Small intestine (tissue), 7 donors: ENCODE results near the gene EML4. TPM values are rescaled to one million over a fixed set of nuclear protein-coding genes. Genes with fewer than 3 reads are reported as not detected.
"Not testable (repeated sequence)": the region's sequence is repeated elsewhere in the genome, so short reads cannot be mapped to it uniquely, and the experiment has no call there.

Source experiments
- DNase-seq, 2 donors: peaks; one replicate each; pipeline versions ENCODE4 v3.0.0 to v3.0.0-alpha.2; 2013
- FAIRE-seq: peaks from 2 replicates; lab custom pipeline; 2012; peaks lifted over from hg19 to GRCh38; lab: Jason Lieb, UNC
- H3K27ac ChIP-seq, 3 donors: one replicate each; pipeline ENCODE4 v1.5.1; 2013; ENCODE audit warnings: low read length in 2 of 3, mild to moderate bottlenecking in 2 of 3, control low read depth in 1 of 3, inconsistent platforms in 1 of 3, low read depth in 1 of 3, moderate library complexity in 1 of 3
- H3K27me3 ChIP-seq, 3 donors: one replicate each; pipeline ENCODE4 v1.6.1; 2013; ENCODE audit warnings: low read length in 3 of 3, inconsistent platforms in 1 of 3; ENCODE audit not compliant: control insufficient read depth in 3 of 3, insufficient read depth in 3 of 3
- H3K36me3 ChIP-seq, 3 donors: one replicate each; pipeline ENCODE4 v1.6.1; 2013; ENCODE audit warnings: low read length in 3 of 3, inconsistent platforms in 1 of 3, low read depth in 1 of 3, mild to moderate bottlenecking in 1 of 3, moderate library complexity in 1 of 3; ENCODE audit not compliant: control insufficient read depth in 3 of 3, insufficient read depth in 2 of 3
- H3K4me1 ChIP-seq, 3 donors: one replicate each; pipeline ENCODE4 v1.6.1; 2013; ENCODE audit warnings: low read length in 2 of 3, inconsistent platforms in 1 of 3, low read depth in 1 of 3, mild to moderate bottlenecking in 1 of 3, moderate library complexity in 1 of 3; ENCODE audit not compliant: control insufficient read depth in 3 of 3, insufficient read depth in 2 of 3
- H3K4me3 ChIP-seq, 3 donors: one replicate each; pipeline ENCODE4 v1.5.1; 2013; ENCODE audit warnings: low read length in 3 of 3, control low read depth in 1 of 3, inconsistent platforms in 1 of 3, low read depth in 1 of 3, mild to moderate bottlenecking in 1 of 3, moderate library complexity in 1 of 3
- H3K9me3 ChIP-seq, 2 donors: one replicate each; pipeline ENCODE4 v1.6.1; 2013; ENCODE audit warnings: low read depth in 1 of 2, low read length in 1 of 2; ENCODE audit not compliant: control insufficient read depth in 2 of 2, insufficient read depth in 1 of 2
- WGBS, 3 donors: extraction: QIAGEN DNeasy Blood & Tissue Kit; methylation state at CpG; one replicate each; pipeline ENCODE4 v1.1.7; 2013; 5-methylcytosine and 5-hydroxymethylcytosine counted together
- polyA plus RNA-seq, 4 donors: library from polyadenylated mRNA; stranded (reverse) in 3 of 4; unstranded in 1 of 4; fragments of 200-250 nt in 3 of 4; fragments of 120-200 nt in 1 of 4; gene quantifications; one replicate each; pipeline versions ENCODE4 v1.2.1 to v1.2.3, GENCODE V29; 2013
- donor health status: healthy with polysubstance abuse.
- donor health status: control.
- donor health status: control.
- donor health status: Bipolar disorder and iron deficiency.
- donor health status: healthy.

EML4 gene
- polyA plus RNA-seq, 4 donors, result 30.0 to 132 (median 33.3) TPM

- WGBS, 3 donors, result 69 to 77% (median 75%) methylated on average over 7 of the region's 7 CpGs
- Histone ChIP-seq H3K27me3 (no peaks in the 10 kb centered on the region), H3K9me3 (no peaks in the 10 kb centered on the region), H3K36me3 (no peaks in the 10 kb centered on the region), H3K4me1 (peaks cover 0 to 12% (median 3%) of the 10 kb centered on the region in 3 donors), H3K4me3 (no peak overlapping the region), H3K27ac (no peak overlapping the region)
- DNase-seq (no peak), FAIRE-seq (no peak)
Observed at GRCh38 chr2:42376758-42377157, 207.6 kb downstream of the EML4 start.

DNA sequence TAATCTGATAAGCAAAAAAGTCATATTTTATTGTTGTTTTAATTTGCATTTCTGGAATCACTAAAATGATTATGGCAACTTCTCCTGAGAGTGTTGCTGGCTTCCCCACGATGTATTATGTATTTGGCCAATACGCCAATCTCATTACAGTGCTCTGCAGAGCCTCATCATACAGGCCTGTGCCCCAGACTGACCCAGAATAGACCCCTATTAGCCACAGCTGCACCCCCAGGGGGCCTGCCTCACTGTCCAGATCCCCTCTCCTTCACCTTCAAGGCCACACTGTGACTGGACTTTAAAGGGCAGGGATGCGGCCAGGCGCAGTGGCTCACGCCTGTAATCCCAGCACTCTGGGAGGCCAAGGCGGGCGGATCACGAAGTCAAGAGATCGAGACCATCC, 209.3 kb downstream of the EML4 start:
- H3K4me3 ChIP-seq, result no peak overlapping the region
- H3K9me3 ChIP-seq, result no peaks in the 10 kb centered on the region
- no peaks in the 10 kb centered on the region for H3K36me3 ChIP-seq
- FAIRE-seq, result no peak
- no peak for DNase-seq
- peaks cover 0 to 3% (median 0%) of the 10 kb centered on the region in 3 donors for H3K4me1 ChIP-seq
- H3K27ac ChIP-seq, result no peak overlapping the region
- no peaks in the 10 kb centered on the region for H3K27me3 ChIP-seq
- 96 to 97% (median 96%) methylated on average over 9 of the region's 9 CpGs for WGBS, 3 donors

- H3K27ac ChIP-seq, H3K27me3 ChIP-seq, FAIRE-seq, H3K4me3 ChIP-seq, H3K36me3 ChIP-seq, H3K4me1 ChIP-seq, H3K9me3 ChIP-seq: not testable (repeated sequence)
- 56 to 86% (median 66%) methylated on average over 7 of the region's 7 CpGs for WGBS, 3 donors
- DNase-seq, result peak; percentile 65 to 78
Observed at GRCh38 chr2:42380026-42380425, 210.9 kb downstream of the EML4 start.

DNA sequence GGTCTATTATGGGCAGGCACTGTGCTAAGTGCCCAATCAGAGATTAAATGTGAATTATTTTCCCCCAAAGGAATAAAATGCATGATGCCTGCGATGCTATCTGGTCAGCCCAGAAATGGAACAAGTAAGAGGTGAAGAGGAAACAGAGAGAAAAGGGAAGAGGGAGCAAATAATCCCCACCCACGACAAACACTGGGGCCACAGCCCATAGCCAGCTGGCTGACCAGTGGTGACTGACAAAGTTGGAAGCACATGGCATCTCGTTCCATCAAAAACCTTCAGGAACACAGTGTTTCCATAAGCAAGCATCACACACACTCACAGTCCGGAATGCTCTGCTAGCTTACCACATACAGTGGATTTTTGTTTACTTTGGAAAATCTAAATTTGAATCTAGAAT, 213.0 kb downstream of the EML4 start:
- Histone ChIP-seq H3K9me3 (no peaks in the 10 kb centered on the region), H3K4me3 (no peak overlapping the region), H3K27me3 (no peaks in the 10 kb centered on the region), H3K4me1 (peaks cover 0 to 6% (median 3%) of the 10 kb centered on the region in 3 donors), H3K36me3 (no peaks in the 10 kb centered on the region), H3K27ac (no peak overlapping the region)
- no peak for FAIRE-seq
- DNase-seq, result no peak
- 71 to 84% (median 73%) methylated on average over 4 of the region's 4 CpGs for WGBS, 3 donors

Other genes starting within 250 kb of the EML4 start
- 100 to 1,000 TPM in 2 of 4 donors, 10 to 100 TPM in 1, 1 to 10 TPM in 1; 7.8 to 273 (median 71.6) TPM for gene PKDCC, start 121.3 kb upstream of the EML4 start, polyA plus RNA-seq
- gene COX7A2L, start 191.9 kb downstream of the EML4 start, polyA plus RNA-seq, result 100 to 1,000 TPM; 144 to 337 (median 173) TPM